ENCODE data around the gene MRPS18C.

Gene MRPS18C

DNA sequence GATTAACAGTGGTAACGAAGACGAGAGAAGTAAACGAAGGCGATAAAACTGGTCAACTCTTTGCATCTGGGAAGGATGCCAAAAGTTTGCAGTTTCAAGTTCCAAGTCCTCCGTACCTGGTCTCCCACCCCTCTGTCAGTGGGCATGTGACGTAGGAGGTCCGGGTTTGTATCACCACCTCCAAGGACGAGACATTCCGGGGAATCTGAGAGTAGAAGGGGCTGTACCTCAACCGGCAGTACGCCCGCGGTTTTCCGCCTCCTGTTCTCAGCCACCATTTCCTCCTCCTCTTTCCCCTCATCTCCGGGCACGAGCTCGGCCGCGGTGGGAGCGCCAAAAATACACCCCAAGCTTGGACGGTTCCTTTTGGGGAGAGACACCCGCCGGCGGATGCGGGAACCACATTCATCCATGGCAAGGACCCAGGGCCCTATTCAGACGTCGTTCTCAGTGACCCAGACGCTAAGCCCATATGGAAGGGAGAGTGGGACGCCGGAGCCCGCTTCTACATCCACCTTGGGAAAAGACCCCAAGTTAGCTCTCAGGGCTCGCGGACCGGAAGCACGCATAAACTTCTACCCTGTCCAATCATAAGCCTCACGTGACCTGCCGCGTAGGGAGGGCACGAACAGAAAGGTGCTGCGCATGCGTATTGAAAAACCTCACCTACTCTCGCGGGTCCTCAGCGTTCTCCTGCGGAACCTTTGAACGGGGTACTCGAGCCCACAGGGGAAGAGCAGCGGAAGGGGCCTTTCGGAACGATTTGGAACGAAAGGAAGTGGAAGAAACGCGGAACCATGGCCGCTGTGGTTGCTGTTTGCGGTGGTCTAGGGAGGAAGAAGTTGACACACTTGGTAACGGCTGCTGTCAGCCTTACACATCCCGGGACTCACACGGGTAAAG, at the start of gene MRPS18C, which contains the start of gene HELQ:
Gene MRPS18C (plus strand): TSS at position 778 of the 903 bp plus-strand sequence. CDS start 20 bp downstream, at position 798.
Gene HELQ (minus strand): TSS at position 543 of the 903 bp plus-strand sequence. CDS start 130 bp downstream, at position 413.
- DNase-seq (ENCODE audit: low read depth in 2 of 2) = peak; percentile 99

GRCh38 chr4:83408908-83409307, 47.0 kb upstream of the MRPS18C start:
- no peak for DNase-seq (ENCODE audit: low read depth in 2 of 2)

GRCh38 chr4:83413676-83414075, 42.2 kb upstream of the MRPS18C start:
- DNase-seq (ENCODE audit: low read depth in 2 of 2) = no peak

DNA sequence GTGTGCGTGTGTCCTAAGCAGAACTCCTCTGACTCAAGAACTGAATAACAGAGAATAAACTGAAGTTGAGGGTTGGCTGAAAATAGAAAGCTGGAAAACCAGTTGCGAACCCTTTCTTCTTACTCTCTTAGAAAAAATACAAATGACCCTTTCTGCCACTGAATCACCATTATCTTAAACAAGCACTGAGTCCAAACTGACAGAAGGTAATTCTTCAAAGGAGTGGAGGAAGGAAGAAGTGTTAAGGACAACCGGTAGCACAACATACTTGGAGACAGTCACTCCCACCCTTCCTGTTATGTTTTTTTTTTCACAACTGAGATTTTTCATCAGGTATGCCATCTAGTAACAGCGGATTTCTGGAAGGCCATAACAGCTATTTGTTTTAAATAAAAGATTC, 38.3 kb upstream of the MRPS18C start:
- DNase-seq (ENCODE audit: low read depth in 2 of 2) = no peak

DNA sequence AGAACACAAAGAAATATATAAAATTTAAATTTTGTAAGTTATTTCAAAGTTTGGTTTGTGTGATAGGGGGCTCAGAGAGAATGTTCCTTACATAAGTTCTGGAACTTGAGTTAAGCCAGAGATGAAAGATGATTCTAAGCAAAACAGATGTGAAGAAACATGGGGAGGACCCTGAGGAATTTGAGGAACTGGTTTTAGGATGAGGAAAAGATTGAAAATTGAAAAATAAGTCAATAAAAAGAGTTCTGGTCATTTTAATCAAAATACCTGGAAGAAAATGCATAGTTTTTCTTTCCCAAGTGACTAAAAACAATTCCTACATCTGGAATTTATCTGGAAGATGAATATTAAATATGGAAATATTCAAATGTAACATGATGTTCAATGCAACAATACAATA, 37.6 kb upstream of the MRPS18C start:
- DNase-seq (ENCODE audit: low read depth in 2 of 2) = no peak

- DNase-seq (ENCODE audit: low read depth in 2 of 2) = no peak
Observed at GRCh38 chr4:83431200-83431599, 24.7 kb upstream of the MRPS18C start.

DNA sequence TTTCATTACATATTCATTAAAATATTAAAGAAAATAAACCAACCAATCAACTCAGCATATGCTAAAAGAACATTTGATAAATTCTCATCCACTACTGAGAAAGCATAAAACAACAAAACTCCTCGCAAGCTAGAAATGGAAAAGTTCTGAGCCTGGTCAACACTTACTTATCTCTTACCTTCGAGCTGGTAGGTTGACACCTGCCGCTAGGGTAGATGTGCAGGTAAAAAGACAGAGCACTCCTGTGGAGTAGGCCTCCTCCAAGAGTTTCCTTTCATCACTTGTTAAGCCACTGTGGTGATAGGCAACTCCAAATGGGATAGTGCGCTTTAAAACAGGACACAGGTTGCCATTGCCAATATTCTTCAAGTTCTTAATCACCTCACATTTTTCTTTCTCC, 19.2 kb upstream of the MRPS18C start:
- DNase-seq (ENCODE audit: low read depth in 2 of 2) = no peak

DNA sequence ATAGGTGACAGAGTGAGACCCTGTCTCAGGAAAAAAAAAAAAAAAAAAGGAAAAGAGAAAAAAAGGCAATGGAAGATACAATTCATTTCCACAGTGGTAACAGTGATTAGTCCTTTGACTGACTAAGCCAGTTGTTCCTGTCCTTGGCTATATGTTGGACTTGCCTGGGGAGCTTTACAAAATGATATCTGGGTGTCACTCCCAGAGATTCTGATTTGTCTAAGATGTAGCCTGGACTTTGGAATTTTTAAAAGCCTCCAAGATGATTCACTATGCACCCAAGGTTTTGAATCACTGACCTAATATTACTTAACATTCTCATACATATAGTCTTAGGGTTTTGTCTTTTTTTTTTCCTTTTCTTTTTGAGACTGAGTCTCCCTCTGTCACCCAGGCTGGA, 17.1 kb upstream of the MRPS18C start:
- no peak for DNase-seq (ENCODE audit: low read depth in 2 of 2)

GRCh38 chr4:83440148-83440814, 15.6 kb upstream of the MRPS18C start:
- DNase-seq (ENCODE audit: low read depth in 2 of 2) = no peak

DNA sequence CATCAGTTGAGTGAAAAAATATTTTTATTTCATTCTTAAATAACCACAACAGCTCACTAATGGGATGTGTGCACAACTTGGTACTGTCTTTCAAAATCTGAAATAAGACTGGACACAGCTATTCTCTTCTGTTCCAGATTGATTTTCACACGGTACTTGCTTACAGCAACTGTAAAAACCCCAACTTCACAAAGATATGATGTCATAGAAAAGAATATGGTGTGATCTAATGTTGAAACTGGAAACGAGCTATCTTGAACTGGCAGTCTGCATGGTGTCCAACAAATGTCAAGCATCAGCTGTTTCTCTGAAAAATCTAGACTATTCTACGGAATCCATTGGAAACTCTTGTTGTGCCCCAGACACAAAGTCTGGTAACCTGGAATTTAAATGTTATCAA, 15.0 kb upstream of the MRPS18C start:
- no peak for DNase-seq (ENCODE audit: low read depth in 2 of 2)

- DNase-seq (ENCODE audit: low read depth in 2 of 2) = no peak
Observed at GRCh38 chr4:83449009-83449408, 6.8 kb upstream of the MRPS18C start.

- DNase-seq (ENCODE audit: low read depth in 2 of 2) = no peak
Observed at GRCh38 chr4:83454686-83455085, 1.2 kb upstream of the MRPS18C start.

- no peak for DNase-seq (ENCODE audit: low read depth in 2 of 2)
Observed at GRCh38 chr4:83456184-83456501, 285 bp downstream of the MRPS18C start.

- DNase-seq (ENCODE audit: low read depth in 2 of 2) = no peak
Observed at GRCh38 chr4:83473423-83473822, 17.6 kb downstream of the MRPS18C start.

GRCh38 chr4:83473966-83474365, 18.1 kb downstream of the MRPS18C start:
- no peak for DNase-seq (ENCODE audit: low read depth in 2 of 2)

- peak; percentile 84 to 86 for DNase-seq (ENCODE audit: low read depth in 2 of 2)
Observed at GRCh38 chr4:83484500-83485461, 28.9 kb downstream of the MRPS18C start, which contains the start of gene ABRAXAS1. Gene ABRAXAS1 (minus strand): TSS chr4:83485100. CDS start chr4:83485072, 28 bp downstream.

DNA sequence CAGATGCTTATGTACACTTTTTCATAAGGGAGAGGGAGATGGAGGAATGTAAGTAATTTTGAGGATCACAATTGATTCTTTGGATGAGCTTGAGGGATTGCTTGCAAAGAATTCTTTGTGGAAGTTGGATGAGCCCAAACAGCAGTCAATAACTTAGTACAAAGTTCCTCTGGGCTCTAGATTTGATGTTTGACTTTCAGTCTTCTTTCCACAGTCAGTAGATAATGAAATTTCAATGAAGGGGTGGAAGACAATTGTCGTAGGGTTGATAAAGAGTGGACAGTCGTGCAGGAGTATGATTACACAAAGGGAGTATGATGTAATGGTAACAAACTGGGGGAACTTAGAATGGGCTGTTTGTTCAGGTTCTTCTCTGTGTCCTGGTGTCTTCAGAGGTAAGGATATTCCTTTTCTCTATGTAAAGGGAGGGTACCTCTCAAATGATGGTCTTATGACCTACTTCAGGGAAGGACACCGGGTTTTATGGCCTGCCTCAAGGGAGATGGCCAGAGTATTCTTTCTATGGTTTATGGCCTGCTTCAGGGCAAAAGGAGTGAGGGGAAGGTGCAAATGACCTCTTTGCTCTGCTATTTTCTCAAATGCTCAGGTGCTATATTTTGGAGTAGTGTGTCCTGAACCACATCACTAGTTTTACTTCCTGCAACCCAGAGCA, 30.7 kb downstream of the MRPS18C start:
- DNase-seq (ENCODE audit: low read depth in 2 of 2) = no peak

- no peak for DNase-seq (ENCODE audit: low read depth in 2 of 2)
Observed at GRCh38 chr4:83489711-83490326, 34.0 kb downstream of the MRPS18C start.

DNA sequence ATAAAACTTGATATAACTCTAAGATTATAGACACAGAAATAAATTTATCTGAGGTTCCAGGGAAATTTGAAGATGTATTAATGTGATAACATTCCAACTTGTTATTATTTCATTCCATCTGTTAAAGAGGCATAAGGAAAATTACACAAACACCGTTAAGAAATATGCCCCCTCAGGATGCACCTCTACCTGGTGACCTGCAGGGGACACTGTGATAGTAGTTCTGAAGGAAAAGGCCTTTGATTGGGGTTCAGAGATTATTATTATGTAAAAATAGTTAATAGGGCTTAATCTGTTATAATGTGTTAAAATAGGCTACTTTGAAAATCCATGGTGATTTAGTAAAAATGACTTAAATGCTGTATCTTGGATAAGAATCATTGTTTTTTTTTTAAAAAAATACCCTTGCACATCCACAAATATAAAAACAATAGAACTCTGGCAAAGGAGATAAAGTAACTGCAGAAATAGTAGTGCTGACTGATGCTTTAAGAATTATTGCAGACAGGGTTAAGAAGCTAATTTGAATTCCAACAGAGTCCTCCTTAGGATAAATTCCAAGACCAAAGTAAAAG, 35.1 kb downstream of the MRPS18C start:
- no peak for DNase-seq (ENCODE audit: low read depth in 2 of 2)

Measured in fibroblast of skin of left quadriceps (primary cell).